HEK293 (cell line): Measurements from ENCODE around the gene NUSAP1.

ENCODE experiments used
- GFI1B ChIP-seq: fragments of 450-650 bp; formaldehyde crosslinking; IDR thresholded peaks from 2 replicates; pipeline ENCODE4 v1.5.1; 2016; ENCODE audit warnings: missing biosample characterization, missing genetic modification characterization
- GLI4 ChIP-seq: fragments of 450-650 bp; formaldehyde crosslinking; IDR thresholded peaks from 2 replicates; pipeline ENCODE4 v1.5.1; 2016; ENCODE audit warnings: missing biosample characterization, missing genetic modification characterization
- HOXD13 ChIP-seq: sonication (generic); formaldehyde crosslinking; IDR thresholded peaks from 2 replicates; pipeline ENCODE4 v1.8.0; 2022; ENCODE audit warnings: missing genetic modification reagents, borderline replicate concordance
- IKZF3 ChIP-seq: fragments of 450-650 bp; IDR thresholded peaks from 2 replicates; pipeline ENCODE4 v1.5.0; 2018; ENCODE audit warnings: missing biosample characterization, mild to moderate bottlenecking, missing genetic modification characterization, moderate library complexity
- SALL2 ChIP-seq: fragments of 450-650 bp; formaldehyde crosslinking; IDR thresholded peaks from 2 replicates; pipeline ENCODE4 v1.5.0; 2017; ENCODE audit warnings: missing biosample characterization, mild to moderate bottlenecking, missing genetic modification characterization, borderline replicate concordance
- SP2 ChIP-seq: fragments of 450-650 bp; formaldehyde crosslinking; IDR thresholded peaks from 2 replicates; pipeline ENCODE4 v1.5.1; 2016; ENCODE audit warnings: missing biosample characterization, missing genetic modification characterization
- TCF7L2 ChIP-seq: IDR thresholded peaks from 2 replicates; pipeline ENCODE4 v1.6.1; 2011; ENCODE audit warnings: low read depth, mild to moderate bottlenecking, inconsistent platforms, low read length, moderate library complexity, borderline replicate concordance
- WT1 ChIP-seq: fragments of 450-650 bp; formaldehyde crosslinking; IDR thresholded peaks from 2 replicates; pipeline ENCODE4 v1.5.1; 2016; ENCODE audit warnings: missing biosample characterization, missing genetic modification characterization
- YY2 ChIP-seq: fragments of 450-650 bp; formaldehyde crosslinking; IDR thresholded peaks from 2 replicates; pipeline ENCODE4 v1.5.1; 2016; ENCODE audit warnings: missing biosample characterization, missing genetic modification characterization
- ZBTB48 ChIP-seq: fragments of 450-650 bp; formaldehyde crosslinking; IDR thresholded peaks from 2 replicates; pipeline ENCODE4 v1.5.1; 2016; ENCODE audit warnings: missing biosample characterization, missing genetic modification characterization
- ZFHX2 ChIP-seq: fragments of 450-650 bp; formaldehyde crosslinking; conservative IDR thresholded peaks from 2 replicates; pipeline ENCODE4 v1.5.1; 2016; ENCODE audit warnings: missing biosample characterization, missing genetic modification characterization
- ZFP69B ChIP-seq: fragments of 450-650 bp; formaldehyde crosslinking; IDR thresholded peaks from 2 replicates; pipeline ENCODE4 v1.5.1; 2016; ENCODE audit warnings: missing biosample characterization, missing genetic modification characterization
- ZNF133 ChIP-seq: fragments of 450-650 bp; formaldehyde crosslinking; IDR thresholded peaks from 2 replicates; pipeline ENCODE4 v1.5.1; 2016; ENCODE audit warnings: missing biosample characterization, missing genetic modification characterization
- ZNF16 ChIP-seq: fragments of 450-650 bp; formaldehyde crosslinking; IDR thresholded peaks from 2 replicates; pipeline ENCODE4 v1.5.1; 2016; ENCODE audit warnings: low read depth, missing biosample characterization, missing genetic modification characterization
- ZNF174 ChIP-seq: fragments of 450-650 bp; formaldehyde crosslinking; IDR thresholded peaks from 2 replicates; pipeline ENCODE4 v1.5.0; 2017; ENCODE audit warnings: missing biosample characterization, mild to moderate bottlenecking, missing genetic modification characterization
- ZNF211 ChIP-seq: fragments of 450-650 bp; formaldehyde crosslinking; IDR thresholded peaks from 2 replicates; pipeline ENCODE4 v1.5.1; 2016; ENCODE audit warnings: low read depth, missing biosample characterization, missing genetic modification characterization
- ZNF335 ChIP-seq: fragments of 450-650 bp; formaldehyde crosslinking; conservative IDR thresholded peaks from 2 replicates; pipeline ENCODE4 v1.5.1; 2016; ENCODE audit warnings: missing biosample characterization, missing genetic modification characterization
- ZNF37A ChIP-seq: fragments of 450-650 bp; IDR thresholded peaks from 2 replicates; pipeline ENCODE4 v1.5.1; 2018; ENCODE audit warnings: missing biosample characterization, missing genetic modification characterization
- ZNF416 ChIP-seq: fragments of 450-650 bp; formaldehyde crosslinking; IDR thresholded peaks from 2 replicates; pipeline ENCODE4 v1.5.1; 2016; ENCODE audit warnings: missing biosample characterization, missing genetic modification characterization
- ZNF558 ChIP-seq: fragments of 450-650 bp; formaldehyde crosslinking; IDR thresholded peaks from 2 replicates; pipeline ENCODE4 v1.5.1; 2016; ENCODE audit warnings: missing biosample characterization, missing genetic modification characterization
- ZNF585B ChIP-seq: fragments of 450-650 bp; formaldehyde crosslinking; IDR thresholded peaks from 2 replicates; pipeline ENCODE4 v1.5.1; 2016; ENCODE audit warnings: missing biosample characterization, missing genetic modification characterization
- ZNF600 ChIP-seq: fragments of 450-650 bp; formaldehyde crosslinking; IDR thresholded peaks from 2 replicates; pipeline ENCODE4 v1.5.1; 2016; ENCODE audit warnings: missing biosample characterization, missing genetic modification characterization
- ZNF623 ChIP-seq: fragments of 450-650 bp; formaldehyde crosslinking; IDR thresholded peaks from 2 replicates; pipeline ENCODE4 v1.5.1; 2016; ENCODE audit warnings: missing biosample characterization, missing genetic modification characterization
- ZNF629 ChIP-seq: fragments of 450-650 bp; formaldehyde crosslinking; IDR thresholded peaks from 2 replicates; pipeline ENCODE4 v1.5.1; 2017; ENCODE audit warnings: missing biosample characterization, missing genetic modification characterization
- ZNF654 ChIP-seq: fragments of 450-650 bp; formaldehyde crosslinking; IDR thresholded peaks from 2 replicates; pipeline ENCODE4 v1.5.1; 2016; ENCODE audit warnings: low read depth, missing biosample characterization, missing genetic modification characterization
- ZNF664 ChIP-seq: fragments of 450-650 bp; formaldehyde crosslinking; IDR thresholded peaks from 2 replicates; pipeline ENCODE4 v1.5.1; 2016; ENCODE audit warnings: missing biosample characterization, missing genetic modification characterization
- ZSCAN30 ChIP-seq: fragments of 450-650 bp; IDR thresholded peaks from 2 replicates; pipeline ENCODE4 v1.5.1; 2018; ENCODE audit warnings: missing biosample characterization, mild to moderate bottlenecking, missing genetic modification characterization, moderate library complexity
- TF ChIP-seq, protein P1 (sequence below): fragments of 450-650 bp; formaldehyde crosslinking; IDR thresholded peaks from 2 replicates; pipeline ENCODE4 v1.5.1; 2016; ENCODE audit warnings: missing biosample characterization, missing genetic modification characterization
- TF ChIP-seq, protein P2 (sequence below): fragments of 450-650 bp; formaldehyde crosslinking; IDR thresholded peaks from 2 replicates; pipeline ENCODE4 v1.5.1; 2016; ENCODE audit warnings: missing biosample characterization, missing genetic modification characterization, borderline replicate concordance
- TF ChIP-seq, protein P3 (sequence below): fragments of 450-650 bp; formaldehyde crosslinking; IDR thresholded peaks from 2 replicates; pipeline ENCODE4 v1.5.1; 2017; ENCODE audit warnings: missing biosample characterization, missing genetic modification characterization
- TF ChIP-seq, protein P4 (sequence below): fragments of 450-650 bp; formaldehyde crosslinking; IDR thresholded peaks from 2 replicates; pipeline ENCODE4 v1.5.1; 2016; ENCODE audit warnings: missing biosample characterization, missing genetic modification characterization
- TF ChIP-seq, protein P5 (sequence below): fragments of 450-650 bp; formaldehyde crosslinking; IDR thresholded peaks from 2 replicates; pipeline ENCODE4 v1.5.1; 2016; ENCODE audit warnings: missing biosample characterization, missing genetic modification characterization

Gene NUSAP1

DNA sequence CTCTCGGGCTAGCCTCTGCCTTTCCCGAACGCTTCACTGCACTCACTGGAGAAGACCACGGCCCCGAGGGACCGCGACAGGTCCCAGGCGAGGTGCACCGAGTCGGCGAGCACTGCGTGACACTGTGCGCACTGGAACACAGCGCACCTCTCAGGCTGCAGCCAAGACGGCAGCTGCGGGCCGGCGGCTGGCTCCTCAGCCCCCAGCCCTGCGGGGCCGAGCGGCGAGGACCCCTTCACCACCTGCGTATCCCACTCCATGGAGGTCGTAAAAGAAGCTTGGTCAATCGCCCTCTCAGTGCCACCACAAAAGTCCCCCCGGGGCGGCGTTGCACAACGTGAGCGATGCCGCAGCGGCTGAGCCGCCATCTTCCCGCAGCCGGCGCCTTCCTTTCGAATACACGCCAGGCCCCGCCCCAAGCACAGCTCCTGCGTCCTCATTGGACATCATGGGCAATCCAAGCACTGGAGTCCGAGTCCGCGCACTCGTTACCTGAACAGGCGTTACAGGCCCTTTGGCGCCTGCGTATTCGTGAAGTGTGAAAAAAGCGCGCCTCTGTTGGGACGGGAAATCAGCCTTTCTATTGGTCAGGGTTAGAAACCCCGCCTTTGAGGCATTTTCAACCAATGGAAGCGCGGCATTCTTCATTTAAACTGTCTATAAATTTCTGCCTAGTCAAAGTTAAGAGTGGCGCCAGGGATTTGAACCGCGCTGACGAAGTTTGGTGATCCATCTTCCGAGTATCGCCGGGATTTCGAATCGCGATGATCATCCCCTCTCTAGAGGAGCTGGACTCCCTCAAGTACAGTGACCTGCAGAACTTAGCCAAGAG, at the start of gene NUSAP1, which contains the start of gene OIP5 (continued):
- TF ChIP-seq, protein P1, sequence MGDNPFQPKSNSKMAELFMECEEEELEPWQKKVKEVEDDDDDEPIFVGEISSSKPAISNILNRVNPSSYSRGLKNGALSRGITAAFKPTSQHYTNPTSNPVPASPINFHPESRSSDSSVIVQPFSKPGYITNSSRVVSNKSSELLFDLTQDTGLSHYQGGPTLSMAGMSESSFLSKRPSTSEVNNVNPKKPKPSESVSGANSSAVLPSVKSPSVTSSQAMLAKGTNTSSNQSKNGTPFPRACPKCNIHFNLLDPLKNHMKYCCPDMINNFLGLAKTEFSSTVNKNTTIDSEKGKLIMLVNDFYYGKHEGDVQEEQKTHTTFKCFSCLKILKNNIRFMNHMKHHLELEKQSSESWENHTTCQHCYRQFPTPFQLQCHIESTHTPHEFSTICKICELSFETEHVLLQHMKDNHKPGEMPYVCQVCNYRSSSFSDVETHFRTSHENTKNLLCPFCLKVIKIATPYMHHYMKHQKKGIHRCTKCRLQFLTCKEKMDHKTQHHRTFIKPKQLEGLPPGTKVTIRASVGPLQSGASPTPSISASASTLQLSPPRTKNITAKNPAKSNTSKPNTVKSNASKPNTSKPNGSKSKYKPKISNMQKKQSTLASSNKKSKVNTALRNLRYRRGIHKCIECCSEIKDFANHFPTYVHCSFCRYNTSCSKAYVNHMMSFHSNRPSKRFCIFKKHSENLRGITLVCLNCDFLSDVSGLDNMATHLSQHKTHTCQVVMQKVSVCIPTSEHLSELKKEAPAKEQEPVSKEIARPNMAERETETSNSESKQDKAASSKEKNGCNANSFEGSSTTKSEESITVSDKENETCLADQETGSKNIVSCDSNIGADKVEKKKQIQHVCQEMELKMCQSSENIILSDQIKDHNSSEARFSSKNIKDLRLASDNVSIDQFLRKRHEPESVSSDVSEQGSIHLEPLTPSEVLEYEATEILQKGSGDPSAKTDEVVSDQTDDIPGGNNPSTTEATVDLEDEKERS (tag by site-specific recombination) = no peak
- TF ChIP-seq ZFHX2 (tag by site-specific recombination) (no peak), ZFP69B (tag by site-specific recombination) (no peak; the same call in none of the 2 replicates), ZNF558 (tag by site-specific recombination) (no peak), ZSCAN30 (tag by site-specific recombination) (peak; percentile 68; the same call in 1 of the 2 replicates), ZNF37A (tag by site-specific recombination) (no peak), ZBTB48 (tag by site-specific recombination) (no peak; the same call in 1 of the 2 replicates), YY2 (tag by site-specific recombination) (peak; percentile 83), SALL2 (tag by site-specific recombination) (no peak), ZNF600 (tag by site-specific recombination) (peak; percentile 84), ZNF664 (tag by site-specific recombination) (no peak), HOXD13 (CRISPR knock-in tag) (peak; percentile 82; the same call in 1 of the 2 replicates), ZNF416 (no peak), ZNF654 (no peak), TCF7L2 (no peak), ZNF629 (peak; percentile 57), ZNF174 (tag by site-specific recombination) (no peak), SP2 (tag by site-specific recombination) (peak; percentile 91), WT1 (peak; percentile 52; the same call in 1 of the 2 replicates), ZNF133 (no peak), ZNF335 (tag by site-specific recombination) (peak; percentile 91), GLI4 (tag by site-specific recombination) (no peak), ZNF585B (no peak), ZNF211 (tag by site-specific recombination) (no peak), IKZF3 (tag by site-specific recombination) (no peak), GFI1B (no peak), ZNF16 (tag by site-specific recombination) (no peak), ZNF623 (tag by site-specific recombination) (no peak)
- TF ChIP-seq, protein P2, sequence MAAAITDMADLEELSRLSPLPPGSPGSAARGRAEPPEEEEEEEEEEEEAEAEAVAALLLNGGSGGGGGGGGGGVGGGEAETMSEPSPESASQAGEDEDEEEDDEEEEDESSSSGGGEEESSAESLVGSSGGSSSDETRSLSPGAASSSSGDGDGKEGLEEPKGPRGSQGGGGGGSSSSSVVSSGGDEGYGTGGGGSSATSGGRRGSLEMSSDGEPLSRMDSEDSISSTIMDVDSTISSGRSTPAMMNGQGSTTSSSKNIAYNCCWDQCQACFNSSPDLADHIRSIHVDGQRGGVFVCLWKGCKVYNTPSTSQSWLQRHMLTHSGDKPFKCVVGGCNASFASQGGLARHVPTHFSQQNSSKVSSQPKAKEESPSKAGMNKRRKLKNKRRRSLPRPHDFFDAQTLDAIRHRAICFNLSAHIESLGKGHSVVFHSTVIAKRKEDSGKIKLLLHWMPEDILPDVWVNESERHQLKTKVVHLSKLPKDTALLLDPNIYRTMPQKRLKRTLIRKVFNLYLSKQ (tag by site-specific recombination) = no peak
- TF ChIP-seq, protein P3, sequence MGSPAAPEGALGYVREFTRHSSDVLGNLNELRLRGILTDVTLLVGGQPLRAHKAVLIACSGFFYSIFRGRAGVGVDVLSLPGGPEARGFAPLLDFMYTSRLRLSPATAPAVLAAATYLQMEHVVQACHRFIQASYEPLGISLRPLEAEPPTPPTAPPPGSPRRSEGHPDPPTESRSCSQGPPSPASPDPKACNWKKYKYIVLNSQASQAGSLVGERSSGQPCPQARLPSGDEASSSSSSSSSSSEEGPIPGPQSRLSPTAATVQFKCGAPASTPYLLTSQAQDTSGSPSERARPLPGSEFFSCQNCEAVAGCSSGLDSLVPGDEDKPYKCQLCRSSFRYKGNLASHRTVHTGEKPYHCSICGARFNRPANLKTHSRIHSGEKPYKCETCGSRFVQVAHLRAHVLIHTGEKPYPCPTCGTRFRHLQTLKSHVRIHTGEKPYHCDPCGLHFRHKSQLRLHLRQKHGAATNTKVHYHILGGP (tag by site-specific recombination) = no peak
- TF ChIP-seq, protein P4, sequence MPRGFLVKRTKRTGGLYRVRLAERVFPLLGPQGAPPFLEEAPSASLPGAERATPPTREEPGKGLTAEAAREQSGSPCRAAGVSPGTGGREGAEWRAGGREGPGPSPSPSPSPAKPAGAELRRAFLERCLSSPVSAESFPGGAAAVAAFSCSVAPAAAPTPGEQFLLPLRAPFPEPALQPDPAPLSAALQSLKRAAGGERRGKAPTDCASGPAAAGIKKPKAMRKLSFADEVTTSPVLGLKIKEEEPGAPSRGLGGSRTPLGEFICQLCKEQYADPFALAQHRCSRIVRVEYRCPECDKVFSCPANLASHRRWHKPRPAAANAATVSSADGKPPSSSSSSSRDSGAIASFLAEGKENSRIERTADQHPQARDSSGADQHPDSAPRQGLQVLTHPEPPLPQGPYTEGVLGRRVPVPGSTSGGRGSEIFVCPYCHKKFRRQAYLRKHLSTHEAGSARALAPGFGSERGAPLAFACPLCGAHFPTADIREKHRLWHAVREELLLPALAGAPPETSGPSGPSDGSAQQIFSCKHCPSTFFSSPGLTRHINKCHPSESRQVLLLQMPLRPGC = no peak
- TF ChIP-seq, protein P5, sequence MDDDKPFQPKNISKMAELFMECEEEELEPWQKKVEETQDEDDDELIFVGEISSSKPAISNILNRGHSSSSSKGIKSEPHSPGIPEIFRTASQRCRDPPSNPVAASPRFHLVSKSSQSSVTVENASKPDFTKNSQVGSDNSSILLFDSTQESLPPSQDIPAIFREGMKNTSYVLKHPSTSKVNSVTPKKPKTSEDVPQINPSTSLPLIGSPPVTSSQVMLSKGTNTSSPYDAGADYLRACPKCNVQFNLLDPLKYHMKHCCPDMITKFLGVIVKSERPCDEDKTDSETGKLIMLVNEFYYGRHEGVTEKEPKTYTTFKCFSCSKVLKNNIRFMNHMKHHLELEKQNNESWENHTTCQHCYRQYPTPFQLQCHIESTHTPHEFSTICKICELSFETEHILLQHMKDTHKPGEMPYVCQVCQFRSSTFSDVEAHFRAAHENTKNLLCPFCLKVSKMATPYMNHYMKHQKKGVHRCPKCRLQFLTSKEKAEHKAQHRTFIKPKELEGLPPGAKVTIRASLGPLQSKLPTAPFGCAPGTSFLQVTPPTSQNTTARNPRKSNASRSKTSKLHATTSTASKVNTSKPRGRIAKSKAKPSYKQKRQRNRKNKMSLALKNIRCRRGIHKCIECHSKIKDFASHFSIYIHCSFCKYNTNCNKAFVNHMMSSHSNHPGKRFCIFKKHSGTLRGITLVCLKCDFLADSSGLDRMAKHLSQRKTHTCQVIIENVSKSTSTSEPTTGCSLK (tag by site-specific recombination) = no peak
